GM18508 (cell line): ENCODE measurements around the gene CLN6.
"Not testable (repeated sequence)": the region's sequence is repeated elsewhere in the genome, so short reads cannot be mapped to it uniquely, and the experiment has no call there.

Experiments
- ATAC-seq: cut with Tn5 transposase; IDR thresholded peaks from one replicate; pipeline ENCODE4 v1.9.1; 2021; ENCODE audit warnings: moderate number of reproducible peaks; ENCODE audit not compliant: insufficient read depth, unreplicated experiment

Gene CLN6

DNA sequence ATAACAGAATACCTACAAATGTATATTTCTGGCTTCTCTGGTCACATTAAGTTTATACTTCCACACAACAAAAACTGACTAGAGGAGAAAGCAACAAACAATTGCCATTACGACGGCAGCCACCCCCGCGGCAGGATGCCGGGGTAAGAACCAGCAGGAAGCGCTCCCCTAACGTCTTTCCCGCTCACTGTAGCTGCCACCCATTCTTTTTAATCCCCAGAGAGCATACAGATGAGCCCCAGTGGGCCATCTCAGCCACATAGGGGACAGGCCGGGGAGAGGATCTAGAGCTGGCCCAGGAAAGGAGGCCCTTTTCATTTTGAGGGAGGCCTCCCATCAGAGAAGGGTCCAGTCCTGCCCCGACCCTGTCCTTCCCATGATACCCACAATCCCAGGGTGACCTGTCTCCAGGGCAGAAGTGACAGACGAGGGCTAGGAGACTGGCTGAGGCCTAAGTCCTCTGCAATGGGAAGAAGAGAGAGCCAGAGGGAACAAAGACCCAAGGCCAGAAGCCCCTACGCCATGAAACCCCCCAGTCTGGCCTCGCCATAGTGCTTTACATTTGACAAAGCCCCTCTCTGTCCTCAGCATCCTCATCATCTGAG lies 20.8 kb downstream of the CLN6 start:
- ATAC-seq, result no peak

DNA sequence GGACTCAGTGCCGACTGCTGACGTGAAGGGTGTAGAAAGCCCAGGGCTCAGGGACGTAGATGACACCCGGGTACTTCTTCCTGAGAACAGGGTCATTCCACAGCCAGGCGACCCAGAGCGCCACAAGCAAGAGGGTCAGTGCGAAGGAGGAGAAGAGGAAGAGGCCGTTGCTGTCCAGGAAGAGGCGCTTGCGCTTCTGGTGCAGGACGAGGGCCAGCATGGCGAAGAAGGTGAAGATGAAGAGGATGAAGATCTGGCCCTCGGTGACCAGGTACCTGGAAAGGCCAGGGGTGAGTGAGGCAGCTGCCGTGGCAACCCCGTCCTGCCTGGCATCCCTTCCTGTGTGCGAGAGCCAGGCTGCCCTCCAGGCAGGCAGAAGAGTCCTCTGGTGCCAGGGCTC lies 21.4 kb downstream of the CLN6 start:
- ATAC-seq, result no peak

DNA sequence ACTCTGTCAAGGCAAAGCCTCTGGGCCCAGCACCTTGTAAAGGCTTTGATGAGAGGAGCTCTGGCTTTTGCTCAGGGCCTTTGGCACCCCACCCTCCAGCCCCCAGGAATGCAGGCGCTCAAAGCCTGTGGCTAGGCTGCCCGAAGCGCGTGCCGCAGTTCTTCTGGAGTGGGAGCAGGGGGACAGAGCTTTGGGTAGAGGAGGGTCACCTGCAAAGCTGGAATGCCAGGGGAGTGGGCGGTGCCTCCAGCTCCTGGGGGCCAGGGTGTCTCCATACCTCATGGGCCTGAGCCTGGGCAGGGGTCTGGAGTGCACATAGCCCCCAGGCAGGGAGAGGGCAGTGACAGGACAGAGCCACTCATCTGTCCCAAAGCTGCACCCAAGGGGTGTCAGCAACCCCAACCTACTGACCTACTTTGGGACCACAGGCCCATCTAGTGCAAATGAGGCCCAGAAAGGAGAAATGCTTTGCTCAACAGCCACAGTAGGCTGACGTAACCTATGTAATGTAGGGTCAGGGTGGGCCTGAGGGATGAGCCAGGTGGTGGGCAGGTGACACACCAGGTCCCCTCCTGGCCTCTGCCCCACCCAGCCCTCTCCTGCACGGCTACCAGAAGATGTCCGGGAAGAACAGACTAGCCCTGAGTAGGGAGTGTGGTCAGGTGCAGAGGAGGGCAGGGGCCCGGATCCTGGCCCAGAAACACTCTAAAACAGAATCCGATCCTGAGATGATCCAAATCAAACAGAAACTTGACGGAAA lies 22.2 kb downstream of the CLN6 start:
- ATAC-seq, result no peak

DNA sequence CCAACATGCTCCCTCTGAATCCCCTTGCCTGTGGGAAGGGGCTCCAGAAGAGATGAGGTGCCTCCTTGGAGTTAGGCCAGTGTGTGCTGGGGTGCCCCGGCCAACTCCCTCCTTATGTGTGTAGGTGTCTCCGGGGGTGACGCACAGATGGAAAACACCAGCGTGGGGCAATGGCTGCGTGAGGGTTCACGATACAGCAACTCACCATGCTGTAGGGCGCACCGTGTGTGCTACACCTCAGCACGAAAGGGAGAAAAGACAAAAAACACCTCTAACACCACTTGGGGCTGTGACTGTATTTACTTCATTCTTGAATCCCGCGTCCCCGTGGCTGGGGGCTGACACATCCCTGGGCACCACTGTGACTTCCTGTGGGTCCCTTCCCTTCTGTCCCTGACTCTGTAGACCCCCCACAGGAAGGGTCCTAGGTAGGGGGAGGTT lies 22.8 kb downstream of the CLN6 start:
- ATAC-seq, result no peak

DNA sequence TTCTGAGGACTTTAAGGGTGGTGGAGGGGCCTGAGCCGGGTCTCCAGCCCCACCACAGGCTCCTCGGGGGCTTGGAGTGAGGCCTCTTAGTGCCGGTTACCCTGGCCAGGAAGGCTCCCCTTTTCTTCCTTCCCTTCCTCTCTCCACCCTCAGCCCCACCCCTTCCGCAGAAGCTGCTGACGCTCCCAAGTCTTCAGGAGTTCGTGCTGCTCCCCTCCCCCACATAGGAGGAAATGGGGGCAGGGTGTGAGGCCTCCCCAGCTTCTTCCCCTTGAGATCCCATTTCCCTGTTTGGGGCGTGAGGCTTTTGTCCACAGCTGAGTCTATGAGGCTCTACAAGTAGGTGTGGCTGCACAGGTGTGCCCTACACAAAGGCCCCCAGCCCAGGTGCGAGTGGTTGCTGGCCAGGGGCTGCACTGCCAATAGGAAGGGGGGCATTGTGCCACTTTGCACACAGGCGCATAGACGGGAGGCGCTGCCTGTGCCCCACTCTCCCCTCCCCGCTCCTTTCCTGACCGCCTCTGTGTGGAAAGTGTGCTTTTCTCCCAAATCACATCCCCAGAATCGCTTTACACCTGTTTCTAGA lies 23.5 kb downstream of the CLN6 start:
- no peak for ATAC-seq

DNA sequence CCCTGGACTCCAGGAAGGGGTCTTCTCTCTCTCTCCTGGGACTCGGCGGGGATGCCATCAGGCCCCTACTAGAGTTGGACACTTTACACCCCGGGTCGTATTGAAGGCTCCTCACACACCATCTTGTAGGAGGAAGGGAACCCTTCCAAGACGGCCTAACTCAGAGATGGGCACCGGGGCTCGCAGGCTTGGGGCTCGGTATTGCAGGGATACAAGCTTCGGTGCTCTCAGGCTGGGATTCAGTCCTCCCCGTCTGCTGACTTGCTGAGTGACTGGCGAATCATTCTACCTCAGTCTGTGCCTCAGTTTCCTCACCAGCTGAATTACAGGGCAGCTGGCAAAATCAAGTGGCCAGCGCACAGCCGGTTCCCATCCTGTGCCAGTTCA lies 24.0 kb downstream of the CLN6 start:
- ATAC-seq, result no peak

DNA sequence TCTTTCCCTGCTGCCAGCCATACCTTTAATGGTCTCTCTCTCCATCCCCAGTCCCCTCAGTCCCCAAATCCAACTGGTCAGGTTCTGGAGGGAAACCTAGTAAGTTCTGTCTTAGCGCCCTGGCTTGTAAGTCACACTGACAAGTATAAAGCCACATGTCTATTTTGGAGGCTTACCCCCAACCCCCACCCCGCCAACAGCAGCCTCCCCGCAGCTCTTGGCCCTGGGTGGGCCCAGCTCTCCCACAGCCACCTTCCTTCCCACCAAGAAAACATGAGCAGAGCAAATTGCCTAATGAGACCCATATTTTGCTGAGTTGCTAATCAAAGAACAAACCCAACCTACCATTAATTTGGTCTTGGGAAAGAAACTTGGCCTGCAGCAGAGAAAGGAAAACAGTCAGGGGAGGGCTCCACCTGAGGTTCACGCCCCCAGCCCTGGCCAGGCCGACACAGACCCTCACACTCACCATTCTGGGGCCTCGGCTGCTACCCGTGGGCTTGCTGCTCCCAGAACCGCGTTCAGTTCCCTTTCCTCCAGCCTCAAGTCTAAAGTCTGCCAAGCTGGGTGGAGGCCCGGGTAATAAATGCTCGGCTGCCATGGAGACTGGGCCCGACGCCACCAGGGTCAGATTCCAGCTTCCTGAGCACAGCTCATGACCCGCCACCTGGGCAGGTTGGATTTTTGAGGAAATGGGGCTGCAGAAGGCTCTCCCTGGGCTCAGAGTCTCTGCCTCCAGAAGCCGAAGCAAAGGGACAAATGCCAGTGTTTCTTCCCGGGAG lies 24.6 kb downstream of the CLN6 start, which contains the start of gene CALML4:
Gene CALML4, minus strand, starts transcription at position 557 of the 782 bp plus-strand sequence. Its CDS starts 85 bp downstream, at position 472.
- no peak for ATAC-seq

DNA sequence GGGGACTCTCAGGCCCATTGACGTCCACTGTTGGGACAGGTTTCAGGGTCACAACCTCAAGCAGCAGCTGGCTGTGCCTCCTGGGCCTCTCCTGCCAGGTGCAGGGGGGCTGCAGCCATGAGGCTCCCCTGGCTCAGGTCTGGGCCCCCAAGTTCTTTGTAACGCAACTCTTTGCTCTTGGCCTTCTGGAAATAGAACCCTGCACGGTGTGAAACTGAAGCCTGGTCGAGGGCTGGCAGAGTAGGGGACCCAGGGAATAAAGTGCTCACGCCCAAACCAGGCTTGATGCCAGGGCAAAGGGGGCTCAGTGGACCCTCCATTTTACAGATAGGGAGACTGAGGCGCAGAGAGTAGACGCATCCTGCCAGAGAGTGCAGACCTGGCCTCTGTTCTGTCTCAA lies 25.2 kb downstream of the CLN6 start:
- no peak for ATAC-seq

DNA sequence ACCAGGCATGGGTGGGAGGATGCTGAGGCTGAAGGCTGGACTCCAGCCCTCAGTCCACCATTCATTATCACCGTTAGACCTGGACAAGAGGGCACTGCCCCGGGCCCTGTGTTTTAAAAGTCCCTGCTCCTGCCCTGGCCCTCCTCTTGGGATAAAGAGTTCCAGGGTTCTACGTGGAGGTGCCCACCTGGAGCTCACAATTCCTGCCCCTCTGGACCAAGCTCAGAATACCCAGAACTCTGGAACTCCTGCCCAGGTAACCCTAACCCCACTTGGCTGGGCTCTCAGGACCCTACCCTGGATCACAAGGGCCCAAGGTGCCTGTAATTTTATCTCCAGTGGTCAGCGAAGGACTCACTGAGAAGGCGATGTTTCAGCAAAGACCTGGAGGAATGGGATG lies 25.6 kb downstream of the CLN6 start:
- ATAC-seq, result no peak

DNA sequence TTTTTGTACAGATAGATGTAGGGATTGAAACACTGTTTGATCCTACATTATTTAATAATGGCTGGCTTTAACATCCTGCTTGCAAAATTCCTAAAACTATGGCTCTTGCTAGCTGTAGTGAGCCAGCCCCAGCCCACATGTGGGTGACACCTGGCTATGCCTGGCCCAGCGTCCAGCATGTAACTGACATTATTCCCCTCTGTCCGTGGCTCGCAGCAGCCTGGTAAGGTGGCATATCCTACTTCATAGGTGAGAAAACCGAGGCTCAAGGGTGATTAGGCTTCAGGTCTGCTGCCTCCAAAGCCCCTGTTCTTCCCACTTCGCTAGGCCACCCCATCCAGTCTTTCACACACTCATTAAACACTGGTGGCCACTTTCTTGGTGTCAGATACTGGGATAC lies 26.0 kb downstream of the CLN6 start:
- no peak for ATAC-seq

DNA sequence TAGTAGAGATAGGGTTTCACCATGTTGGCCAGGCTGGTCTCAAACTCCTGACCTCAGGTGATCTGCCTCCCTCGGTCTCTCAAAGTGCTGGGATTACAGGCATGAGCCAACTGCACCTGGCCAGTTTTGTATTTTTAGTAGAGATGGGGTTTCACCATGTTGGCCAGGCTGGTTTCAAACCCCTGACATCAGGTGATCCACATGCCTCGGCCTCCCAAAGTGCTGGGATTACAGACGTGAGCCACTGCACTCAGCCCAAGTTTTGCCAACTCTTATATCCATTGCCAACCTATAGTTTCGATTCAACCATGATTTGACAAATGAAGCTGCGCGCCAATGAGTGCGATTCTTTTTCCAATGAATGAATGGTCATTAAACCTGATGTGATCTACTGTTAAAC lies 26.5 kb downstream of the CLN6 start:
- not testable (repeated sequence) for ATAC-seq

DNA sequence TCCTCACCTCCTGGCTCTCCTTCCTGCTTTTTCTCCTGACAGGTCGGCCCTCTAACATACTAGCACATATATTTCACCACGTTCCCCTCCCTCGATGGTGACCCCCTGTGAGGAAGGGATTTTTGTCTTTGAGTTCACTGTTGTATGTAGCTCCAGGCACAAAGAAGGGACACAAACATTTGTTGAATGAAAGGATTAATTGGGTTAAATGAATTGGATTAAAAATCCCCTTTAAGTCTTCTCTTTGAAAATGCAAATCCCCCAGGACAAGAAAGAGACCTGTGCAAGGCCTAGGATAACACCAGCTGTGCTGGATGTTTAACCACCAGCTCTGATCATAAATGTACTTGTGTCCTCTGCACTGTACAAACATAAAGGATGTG lies 27.7 kb downstream of the CLN6 start:
- ATAC-seq, result no peak

DNA sequence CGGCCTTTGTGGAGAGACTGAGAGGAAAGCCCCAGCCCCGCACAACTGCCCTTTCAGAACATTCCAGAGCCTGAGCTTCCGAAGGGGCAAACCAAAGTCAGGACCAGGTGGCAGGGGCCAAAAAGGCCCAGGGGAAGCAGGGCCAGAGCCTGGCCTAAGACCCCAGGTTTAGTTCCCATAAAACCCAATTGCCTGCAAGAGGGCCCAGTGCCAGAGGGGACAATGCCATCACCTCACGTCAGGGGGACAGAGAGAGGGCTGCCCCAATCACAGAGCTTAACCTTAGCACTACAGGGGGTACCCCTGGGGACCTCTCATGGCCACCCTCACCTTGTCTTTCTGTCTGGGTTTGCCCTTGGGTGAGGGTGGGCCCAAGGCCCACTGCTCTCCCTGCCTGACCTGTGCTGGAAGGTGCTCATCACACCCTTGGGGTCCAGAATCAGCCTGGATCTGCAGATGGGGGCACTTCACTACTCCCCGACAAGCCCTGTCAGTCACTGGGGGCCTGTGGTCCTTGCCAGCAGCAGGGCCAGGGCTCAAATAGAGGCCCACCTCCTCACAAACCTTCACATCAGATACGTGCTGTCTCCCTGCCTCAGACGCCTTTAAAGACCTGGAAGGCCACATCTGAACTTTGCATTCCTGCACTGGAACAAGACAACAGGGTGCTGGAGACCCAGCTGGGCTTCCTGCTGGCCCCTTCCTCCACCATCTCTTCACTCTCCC lies 28.2 kb downstream of the CLN6 start:
- no peak for ATAC-seq

DNA sequence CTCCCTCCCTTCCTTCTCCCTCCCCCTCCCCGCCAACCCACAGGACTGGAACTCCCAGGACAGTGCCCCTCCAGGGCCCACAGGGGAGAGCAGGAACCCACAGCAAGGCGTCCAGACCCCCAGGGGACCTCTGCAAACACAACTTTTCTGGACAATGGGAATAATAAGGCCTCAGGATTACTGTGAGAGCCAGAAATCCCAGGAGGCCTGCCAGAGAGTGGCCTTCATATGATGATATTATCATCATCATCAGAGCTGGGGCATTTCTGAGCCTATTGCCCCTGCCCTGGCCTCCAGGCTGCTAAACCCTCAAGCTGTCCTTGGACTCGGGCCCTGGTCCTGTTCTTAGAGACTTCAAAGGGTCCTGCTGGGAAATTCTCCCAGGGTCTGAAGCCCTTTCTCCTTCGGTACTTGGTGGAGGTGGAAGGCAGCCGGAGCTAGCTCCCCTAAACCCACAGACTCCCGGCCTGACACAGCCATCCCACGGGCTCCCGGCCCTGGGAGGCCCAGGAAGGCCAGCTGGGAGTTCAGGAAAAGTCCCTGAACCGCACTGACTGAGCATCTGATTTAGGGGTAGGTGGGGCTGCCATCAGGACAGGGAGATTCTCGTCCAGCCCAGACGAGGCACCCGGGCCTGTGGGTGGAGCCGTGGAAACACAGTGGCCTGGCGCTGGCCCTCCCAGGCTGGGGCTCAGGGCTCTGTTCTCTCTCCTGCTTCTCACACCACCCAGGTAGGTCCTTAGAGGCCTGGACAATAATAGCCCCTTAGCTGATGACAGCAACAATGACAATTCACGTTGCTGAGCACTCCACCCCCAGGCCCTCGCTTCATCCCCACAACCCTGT lies 29.3 kb downstream of the CLN6 start:
- ATAC-seq, result no peak

DNA sequence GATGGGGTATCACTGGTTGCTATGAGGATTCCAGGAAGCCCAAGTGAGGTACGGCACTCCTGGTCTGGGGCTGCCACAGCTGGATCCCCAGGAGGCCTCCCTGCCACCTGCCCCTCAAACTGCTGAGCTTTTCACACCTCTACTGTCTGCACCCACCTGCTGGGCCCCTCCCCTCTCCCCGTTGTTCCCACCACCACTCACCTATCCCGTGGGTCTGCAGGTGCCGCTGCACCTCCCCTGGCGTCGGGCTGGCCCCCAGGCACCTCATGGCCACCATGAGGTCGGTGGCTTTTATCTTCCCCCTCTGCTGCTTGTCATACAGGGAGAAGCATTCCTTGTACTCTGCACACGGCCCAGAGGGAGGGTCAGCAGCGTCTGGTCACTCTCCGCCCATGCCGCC lies 30.2 kb downstream of the CLN6 start:
- ATAC-seq, result no peak

DNA sequence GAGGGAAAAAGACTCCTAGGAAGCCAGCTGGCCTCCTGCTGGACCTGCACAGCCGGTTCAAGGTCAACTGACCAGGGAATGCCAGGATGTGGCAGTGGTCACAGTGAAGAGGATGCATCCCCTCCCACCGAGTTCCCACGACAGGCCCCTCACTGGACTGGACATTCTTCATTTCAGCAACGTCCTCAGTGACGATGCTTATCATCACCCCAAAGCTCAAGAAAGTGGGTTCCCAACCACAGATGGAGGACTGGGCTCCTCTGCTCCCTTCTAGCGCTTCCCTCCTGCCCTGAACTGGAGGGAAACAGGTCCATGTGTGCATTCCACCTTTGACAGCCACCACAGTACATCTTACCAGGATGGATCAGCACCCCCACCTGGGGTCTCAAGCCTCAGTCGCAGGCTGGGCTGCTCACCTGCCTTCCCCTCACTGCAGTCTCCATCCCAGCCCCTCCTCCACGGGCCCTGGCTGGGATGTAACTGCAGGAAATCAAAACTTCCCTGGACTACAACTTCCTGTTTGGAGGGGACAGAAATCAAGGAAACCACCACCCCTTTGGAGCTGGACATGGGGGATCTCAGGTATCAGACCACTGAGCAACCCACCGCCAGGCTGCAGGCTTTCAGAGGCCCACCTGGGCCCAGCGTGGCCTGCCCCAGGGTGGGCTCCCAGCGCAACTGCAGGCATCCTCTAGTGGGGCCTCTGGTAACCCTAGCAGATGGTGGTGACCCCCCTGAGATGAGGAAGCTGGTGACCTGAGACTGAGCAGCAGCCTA lies 31.7 kb downstream of the CLN6 start:
- ATAC-seq, result no peak

DNA sequence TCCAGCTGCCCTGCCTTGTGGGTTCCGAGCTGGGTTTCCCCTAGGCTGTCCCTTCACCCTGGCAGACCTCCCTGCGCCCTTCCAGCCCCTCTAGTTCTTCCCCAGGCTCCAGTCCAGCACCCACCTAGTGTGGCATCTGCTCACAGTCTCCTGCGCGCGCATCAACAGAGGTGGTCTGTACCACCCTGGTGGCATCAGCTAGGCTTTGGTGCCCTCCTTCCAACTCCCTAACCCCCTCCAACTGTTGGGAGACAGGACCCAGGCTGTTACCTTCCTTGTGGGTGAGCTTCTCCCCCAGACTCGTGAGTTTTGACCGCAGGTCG lies 32.4 kb downstream of the CLN6 start:
- ATAC-seq, result no peak

DNA sequence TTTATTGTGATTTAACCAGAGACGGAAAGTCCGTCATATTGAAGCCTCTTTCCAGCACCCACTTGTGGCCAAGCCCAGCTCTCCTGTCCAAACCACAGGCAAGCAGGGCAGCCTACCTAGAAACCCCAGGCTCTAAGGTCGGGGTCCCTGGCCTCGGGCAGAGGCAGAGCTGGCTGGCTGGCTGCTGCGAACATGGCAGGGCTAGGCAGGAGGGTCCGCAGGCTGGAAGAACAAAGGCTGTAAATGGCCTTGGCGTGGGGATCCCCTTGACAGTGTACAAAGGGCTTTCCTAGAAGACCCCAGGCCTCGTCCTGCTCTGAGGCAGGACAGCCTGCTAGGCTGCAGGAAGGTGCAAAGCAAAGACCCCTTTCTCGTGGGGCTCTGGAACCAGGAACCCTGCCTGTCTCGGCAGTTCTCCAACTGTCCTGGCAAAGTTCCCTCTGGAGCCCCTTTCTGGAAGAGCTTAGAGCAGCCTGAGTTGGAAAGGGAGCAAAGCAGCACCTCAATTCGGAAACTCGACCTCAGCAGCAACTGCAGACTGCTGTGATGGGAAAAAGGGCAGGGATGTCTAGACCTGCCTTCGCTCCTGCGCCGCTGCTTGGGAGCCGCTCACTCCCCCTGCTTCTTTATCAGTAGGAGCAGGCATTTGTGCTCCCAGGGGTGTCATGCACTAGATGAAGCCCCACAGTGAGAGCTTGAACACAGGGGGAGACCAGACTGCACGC lies 32.9 kb downstream of the CLN6 start:
- no peak for ATAC-seq
